Testis (tissue), 3 donors: Measurements from ENCODE around the gene SNRPB. TPM values are rescaled to one million over a fixed set of nuclear protein-coding genes. Genes with fewer than 3 reads are reported as not detected.

Experiments used
- DNase-seq: peaks from one replicate; pipeline ENCODE4 v3.0.0-alpha.2; 2019
- H3K27ac ChIP-seq, 2 donors: fragments of 200-600 bp; sonication (generic); one replicate each; pipeline ENCODE4 v1.5.1; 2019
- H3K27me3 ChIP-seq: fragments of 200-600 bp; sonication (generic); one replicate; pipeline ENCODE4 v1.5.1; 2019
- H3K36me3 ChIP-seq: fragments of 200-600 bp; sonication (generic); one replicate; pipeline ENCODE4 v1.5.1; 2017; ENCODE audit warnings: low read depth; ENCODE audit errors: missing control alignments
- H3K4me1 ChIP-seq: fragments of 200-600 bp; sonication (generic); one replicate; pipeline ENCODE4 v1.5.1; 2019
- H3K4me3 ChIP-seq, 2 donors: fragments of 200-600 bp; sonication (generic); one replicate each; pipeline ENCODE4 v1.5.1; 2017 to 2019
- H3K9me3 ChIP-seq: fragments of 200-600 bp; sonication (generic); one replicate; pipeline ENCODE4 v1.5.1; 2017
- CTCF ChIP-seq, 3 experiments: fragments of 450-650 bp in 2 of 3; fragments of 200-600 bp in 1 of 3; sonication (generic) in 1 of 3; IDR thresholded peaks; one replicate each; pipeline ENCODE4 v1.5.1; 2016 to 2019; ENCODE audit warnings: antibody characterized with exemption in 3 of 3, mild to moderate bottlenecking in 2 of 3, moderate library complexity in 1 of 3
- POLR2A ChIP-seq: fragments of 450-650 bp; IDR thresholded peaks from one replicate; pipeline ENCODE4 v1.6.1; 2017; ENCODE audit warnings: antibody characterized with exemption, mild to moderate bottlenecking, moderate library complexity
- WGBS, 2 donors: methylation state at CpG; one replicate each; pipeline ENCODE4 v1.1.5; 2018; 5-methylcytosine and 5-hydroxymethylcytosine counted together
- intact Hi-C: fragments of 100-400 bp; cut with DNase I; formaldehyde crosslinking; loops from one replicate; pipeline ENCODE4 v1.15.1; 2023; ENCODE audit warnings: low total_unique reads
- polyA plus RNA-seq: library from polyadenylated mRNA; stranded (reverse); fragments of 350-450 nt; fragmentation: Illumina TruSeq; extraction: RNeasy Lipid Tissue Mini Kit (QIAGEN cat#74804); gene quantifications from one replicate; pipeline ENCODE4 v1.2.3, GENCODE V29; 2014; ENCODE audit warnings: low read depth, low replicate concordance; ENCODE audit not compliant: insufficient read depth
- total RNA-seq, 2 donors: library from RNA; depleted of rRNA; stranded (reverse); fragments of >200 nt; gene quantifications; one replicate each; pipeline ENCODE4 v1.2.3, GENCODE V29; 2016

The SNRPB gene
- total and polyA plus RNA-seq, 3 donors from 2014 or later, result 140 to 207 (median 171) TPM

DNA sequence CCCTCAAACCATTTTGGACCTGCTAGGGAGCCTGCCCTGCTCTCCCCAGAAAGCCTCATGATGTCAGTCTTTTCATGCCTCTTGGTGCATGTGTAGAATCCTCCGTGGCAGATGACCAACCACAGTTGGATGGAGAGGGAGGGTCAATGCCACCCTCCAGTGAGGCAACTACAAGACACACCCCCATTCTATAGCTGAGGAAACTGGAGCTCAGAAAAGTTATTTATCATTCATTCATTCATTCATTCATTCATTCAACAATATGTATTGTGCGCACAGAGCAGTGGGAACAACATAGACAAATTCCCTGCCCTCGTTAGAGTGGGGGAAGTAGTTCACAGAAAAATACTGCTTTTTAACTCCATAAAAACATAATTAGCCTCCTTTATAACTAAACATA lies 16.8 kb downstream of the SNRPB start:
- H3K9me3 ChIP-seq, result no peaks in the 10 kb centered on the region

DNA sequence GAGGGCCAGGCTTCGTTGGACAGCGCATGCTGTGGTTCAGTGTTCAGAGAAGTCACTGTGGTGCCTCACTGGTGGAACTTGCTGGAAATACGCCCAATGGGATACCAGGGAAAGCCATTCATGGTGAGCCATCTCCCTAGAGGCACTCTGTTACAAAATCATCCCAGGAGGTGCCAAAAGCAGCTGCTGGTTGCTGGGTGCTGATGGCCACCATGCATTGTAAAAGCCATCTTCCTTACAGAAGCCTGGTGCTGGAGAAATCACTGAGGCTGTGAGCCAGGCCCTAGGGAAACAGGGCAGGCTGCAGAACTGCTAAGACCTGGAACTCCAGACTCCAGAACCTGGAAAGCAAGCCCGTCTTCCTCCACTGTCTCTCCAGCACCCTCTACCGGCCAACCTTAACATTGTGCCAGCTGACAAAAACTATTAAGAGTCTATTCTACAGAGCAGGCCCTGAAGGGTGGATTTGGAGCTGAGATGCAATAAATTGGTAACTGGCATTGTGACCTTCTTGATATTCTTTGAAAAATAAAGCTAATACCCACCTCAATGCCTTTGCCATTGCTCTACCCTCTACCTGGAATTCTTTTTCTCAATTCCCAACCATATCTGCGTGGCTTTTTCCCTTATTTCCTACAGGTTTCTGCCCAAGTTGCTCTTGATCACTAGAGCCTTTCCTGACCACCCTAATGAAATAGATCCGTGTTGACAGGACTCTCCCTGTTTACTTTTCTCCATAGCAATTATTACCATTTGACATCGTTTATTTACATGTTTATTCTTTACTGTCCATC lies 18.5 kb downstream of the SNRPB start:
- intact Hi-C loops, result no loop called here
- Histone ChIP-seq H3K4me1 (no peaks in the 10 kb centered on the region), H3K9me3 (no peaks in the 10 kb centered on the region), H3K36me3 (no peaks in the 10 kb centered on the region), H3K27ac (no peak overlapping the region), H3K4me3 (no peak overlapping the region), H3K27me3 (no peaks in the 10 kb centered on the region)
- TF ChIP-seq CTCF (IDR thresholded peaks at IDR 0.05) (peak; percentile 49 to 79 (median 72)), POLR2A (no peak)
- DNase-seq, result peak; percentile 85
- WGBS, 2 donors, result 58 to 64% methylated on average over 8 of the region's 8 CpGs

More for the DNA sequence above, 16.8 kb downstream of the SNRPB start:
- Histone ChIP-seq H3K4me3 (no peak overlapping the region), H3K27ac (no peak overlapping the region), H3K27me3 (no peaks in the 10 kb centered on the region), H3K36me3 (no peaks in the 10 kb centered on the region), H3K4me1 (no peaks in the 10 kb centered on the region)
- intact Hi-C loops, result no loop called here
- 81 to 86% methylated on average over 3 of the region's 3 CpGs for WGBS, 2 donors
- no peak for DNase-seq
- TF ChIP-seq POLR2A (no peak), CTCF (IDR thresholded peaks at IDR 0.05) (no peak)

GRCh38 chr20:2451422-2451821 lies 19.2 kb downstream of the SNRPB start:
- WGBS, 2 donors, result 67 to 85% methylated on average over 5 of the region's 5 CpGs
- TF ChIP-seq POLR2A (no peak), CTCF (IDR thresholded peaks at IDR 0.05) (no peak)
- Histone ChIP-seq H3K9me3 (no peaks in the 10 kb centered on the region), H3K27ac (no peak overlapping the region), H3K36me3 (no peaks in the 10 kb centered on the region), H3K4me3 (no peak overlapping the region), H3K4me1 (no peaks in the 10 kb centered on the region), H3K27me3 (no peaks in the 10 kb centered on the region)
- intact Hi-C loops, result no loop called here
- no peak for DNase-seq

DNA sequence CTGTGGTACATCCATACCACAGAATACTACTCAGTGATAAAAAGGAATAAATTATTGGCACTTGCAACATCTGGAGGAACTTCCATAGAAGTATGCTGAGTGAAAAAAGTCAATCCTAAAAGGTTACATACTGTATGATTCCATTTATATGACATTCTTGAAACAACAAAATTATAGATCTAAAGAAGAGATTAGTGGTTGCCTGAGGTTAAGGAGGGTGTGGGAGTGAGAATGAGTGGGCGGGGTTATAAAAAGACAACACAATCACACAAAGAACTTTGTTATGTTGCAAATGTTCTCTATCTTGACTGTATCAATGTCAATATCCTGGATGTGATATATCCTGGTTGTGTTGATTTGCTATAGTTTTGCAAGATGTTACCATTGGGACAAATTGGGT lies 21.2 kb downstream of the SNRPB start:
- intact Hi-C loops, result no loop called here
- 89 to 91% methylated on average over 1 of the region's 1 CpG for WGBS, 2 donors

More for the DNA sequence above, 21.2 kb downstream of the SNRPB start:
- TF ChIP-seq POLR2A (no peak), CTCF (IDR thresholded peaks at IDR 0.05) (no peak)
- H3K27ac ChIP-seq, result no peak overlapping the region
- no peak overlapping the region for H3K4me3 ChIP-seq
- no peaks in the 10 kb centered on the region for H3K27me3 ChIP-seq
- H3K36me3 ChIP-seq, result no peaks in the 10 kb centered on the region
- no peaks in the 10 kb centered on the region for H3K4me1 ChIP-seq
- no peak for DNase-seq
- no peaks in the 10 kb centered on the region for H3K9me3 ChIP-seq
